Tibial nerve (tissue), 4 donors: ENCODE results near the gene PTPRG. TPM values are rescaled to one million over a fixed set of nuclear protein-coding genes. Genes with fewer than 3 reads are reported as not detected.

Source experiments
- DNase-seq, 2 donors: peaks; one replicate each; pipeline ENCODE4 v3.0.0-alpha.2; 2019; ENCODE audit warnings: low spot score in 2 of 2
- H3K27ac ChIP-seq, 4 donors: fragments of 200-600 bp; sonication (generic) in 3 of 4; one replicate each; pipeline ENCODE4 v1.5.1; 2017 to 2019; ENCODE audit warnings: mild to moderate bottlenecking in 1 of 4
- H3K27me3 ChIP-seq, 2 donors: fragments of 200-600 bp; sonication (generic) in 1 of 2; one replicate each; pipeline versions ENCODE4 v1.5.1 to v1.6.0; 2017 to 2019
- H3K36me3 ChIP-seq, 3 donors: fragments of 200-600 bp; sonication (generic); one replicate each; pipeline ENCODE4 v1.5.1; 2018 to 2019
- H3K4me1 ChIP-seq, 4 donors: fragments of 200-600 bp; sonication (generic) in 3 of 4; one replicate each; pipeline ENCODE4 v1.5.1; 2017 to 2019
- H3K4me3 ChIP-seq, 4 donors: fragments of 200-600 bp; sonication (generic) in 3 of 4; one replicate each; pipeline ENCODE4 v1.5.1; 2017 to 2019; ENCODE audit warnings: mild to moderate bottlenecking in 1 of 4, moderate library complexity in 1 of 4
- H3K9me3 ChIP-seq, 4 donors: fragments of 200-600 bp; sonication (generic) in 3 of 4; one replicate each; pipeline ENCODE4 v1.5.1; 2017 to 2019
- EP300 ChIP-seq, 2 donors: sonication (generic); formaldehyde crosslinking; IDR thresholded peaks; one replicate each; pipeline ENCODE4 v1.6.1; 2017; ENCODE audit warnings: antibody characterized with exemption in 2 of 2, mild to moderate bottlenecking in 1 of 2
- POLR2A ChIP-seq, 2 donors: fragments of 450-650 bp; IDR thresholded peaks; one replicate each; pipeline ENCODE4 v1.6.1; 2017; ENCODE audit warnings: antibody characterized with exemption in 2 of 2, mild to moderate bottlenecking in 2 of 2, moderate library complexity in 2 of 2
- WGBS, 2 donors: methylation state at CpG; one replicate each; pipeline ENCODE4 v1.1.5; 2018; 5-methylcytosine and 5-hydroxymethylcytosine counted together
- total RNA-seq, 4 donors: library from RNA; depleted of rRNA; stranded (reverse); fragments of >200 nt; gene quantifications; one replicate each; pipeline ENCODE4 v1.1.0, GENCODE V29; 2016
- TF ChIP-seq, protein P1 (sequence below), 5 experiments: fragments of 200-600 bp in 3 of 5; fragments of 450-650 bp in 2 of 5; sonication (generic) in 3 of 5; IDR thresholded peaks; one replicate each; pipeline ENCODE4 v1.5.1; 2016 to 2019; ENCODE audit warnings: antibody characterized with exemption in 5 of 5, mild to moderate bottlenecking in 3 of 5, moderate library complexity in 2 of 5

PTPRG gene
- total RNA-seq, 4 donors from 2014 or later = 112 to 174 (median 121) TPM

DNA sequence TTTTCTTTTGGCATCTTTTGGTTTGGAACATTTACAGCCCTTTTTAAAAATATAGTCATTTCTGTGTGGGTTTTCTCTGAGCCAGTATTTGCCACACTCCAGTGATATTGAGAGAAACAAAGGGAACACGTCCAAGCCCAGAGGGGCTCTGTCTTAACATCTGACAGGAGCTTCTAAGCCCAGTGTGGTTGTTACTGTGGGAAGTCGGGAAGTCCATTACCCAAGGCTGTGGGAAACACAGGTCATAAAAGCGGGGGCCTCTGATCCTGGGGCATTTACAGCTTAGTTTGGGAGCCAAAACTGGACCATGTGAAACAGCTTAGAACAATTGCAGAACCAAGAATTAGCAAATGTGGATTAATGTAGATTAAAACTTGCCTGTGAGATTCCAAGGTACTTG is 123.0 kb downstream of the PTPRG start:
- Histone ChIP-seq H3K36me3 (no peaks in the 10 kb centered on the region), H3K4me1 (peaks cover 0 to 21% (median 2%) of the 10 kb centered on the region in 4 donors), H3K27me3 (no peaks in the 10 kb centered on the region), H3K9me3 (no peaks in the 10 kb centered on the region), H3K4me3 (no peak overlapping the region), H3K27ac (peak overlapping the region in 2 of 4 donors; percentile 64 to 76)
- DNase-seq = peak in 1 of 2 donors; percentile 52
- peak in 1 of 2 donors; percentile 60 for TF ChIP-seq EP300 (IDR thresholded peaks at IDR 0.05)
- TF ChIP-seq, protein P1, sequence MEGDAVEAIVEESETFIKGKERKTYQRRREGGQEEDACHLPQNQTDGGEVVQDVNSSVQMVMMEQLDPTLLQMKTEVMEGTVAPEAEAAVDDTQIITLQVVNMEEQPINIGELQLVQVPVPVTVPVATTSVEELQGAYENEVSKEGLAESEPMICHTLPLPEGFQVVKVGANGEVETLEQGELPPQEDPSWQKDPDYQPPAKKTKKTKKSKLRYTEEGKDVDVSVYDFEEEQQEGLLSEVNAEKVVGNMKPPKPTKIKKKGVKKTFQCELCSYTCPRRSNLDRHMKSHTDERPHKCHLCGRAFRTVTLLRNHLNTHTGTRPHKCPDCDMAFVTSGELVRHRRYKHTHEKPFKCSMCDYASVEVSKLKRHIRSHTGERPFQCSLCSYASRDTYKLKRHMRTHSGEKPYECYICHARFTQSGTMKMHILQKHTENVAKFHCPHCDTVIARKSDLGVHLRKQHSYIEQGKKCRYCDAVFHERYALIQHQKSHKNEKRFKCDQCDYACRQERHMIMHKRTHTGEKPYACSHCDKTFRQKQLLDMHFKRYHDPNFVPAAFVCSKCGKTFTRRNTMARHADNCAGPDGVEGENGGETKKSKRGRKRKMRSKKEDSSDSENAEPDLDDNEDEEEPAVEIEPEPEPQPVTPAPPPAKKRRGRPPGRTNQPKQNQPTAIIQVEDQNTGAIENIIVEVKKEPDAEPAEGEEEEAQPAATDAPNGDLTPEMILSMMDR (IDR thresholded peaks at IDR 0.05) = no peak
- 54 to 67% methylated on average over 3 of the region's 3 CpGs for WGBS, 2 donors

DNA sequence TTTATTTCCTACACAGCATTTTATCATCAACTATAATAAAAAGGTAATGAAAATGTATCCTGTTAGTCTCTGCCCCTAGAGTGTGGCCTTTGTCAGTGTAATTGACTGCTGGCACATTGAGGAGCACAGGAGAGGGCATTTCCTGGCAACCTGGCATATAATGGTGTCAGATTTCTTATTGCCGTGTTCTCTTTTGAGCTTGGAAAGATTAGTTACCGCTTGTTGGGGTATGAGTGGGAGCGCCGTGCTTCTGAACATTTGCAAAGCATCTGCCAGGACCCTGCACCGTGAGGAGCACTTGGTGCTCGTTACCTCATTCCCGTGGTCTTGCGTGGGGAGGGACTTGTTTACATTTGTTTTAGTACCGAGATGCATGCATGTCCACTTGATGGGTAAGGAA is 124.4 kb downstream of the PTPRG start:
- Histone ChIP-seq H3K27ac (no peak overlapping the region), H3K4me3 (no peak overlapping the region), H3K9me3 (no peaks in the 10 kb centered on the region), H3K4me1 (peaks cover 0 to 21% (median 2%) of the 10 kb centered on the region in 4 donors), H3K27me3 (no peaks in the 10 kb centered on the region), H3K36me3 (no peaks in the 10 kb centered on the region)
- no peak for DNase-seq
- no peak for TF ChIP-seq EP300 (IDR thresholded peaks at IDR 0.05)
- TF ChIP-seq, protein P1 (IDR thresholded peaks at IDR 0.05) = no peak
- TF ChIP-seq POLR2A (IDR thresholded peaks at IDR 0.05) = no peak
- WGBS, 2 donors = 69 to 79% methylated on average over 9 of the region's 9 CpGs

DNA sequence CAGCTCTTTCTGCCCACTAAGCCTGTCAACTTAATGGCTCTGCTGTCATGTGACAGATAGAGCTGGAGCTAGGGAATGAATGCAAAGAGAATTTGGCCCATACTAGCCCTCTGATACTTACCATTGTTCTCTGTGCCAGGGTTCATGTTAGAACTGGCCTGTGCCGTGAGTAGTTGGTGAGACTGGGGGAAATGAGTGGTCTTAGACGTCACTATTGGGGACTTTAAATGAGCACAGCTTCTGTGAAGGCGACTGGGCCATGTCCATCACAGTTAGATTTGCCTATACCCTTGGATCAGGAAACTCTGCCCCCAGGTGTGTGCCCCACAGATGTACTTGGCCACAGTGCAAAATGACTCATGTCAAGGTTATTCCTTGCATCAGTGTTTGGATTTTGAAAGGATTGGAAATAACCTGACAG is 124.9 kb downstream of the PTPRG start:
- Histone ChIP-seq H3K4me1 (peaks cover 0 to 19% (median 2%) of the 10 kb centered on the region in 4 donors), H3K4me3 (no peak overlapping the region), H3K27ac (no peak overlapping the region), H3K27me3 (no peaks in the 10 kb centered on the region), H3K9me3 (no peaks in the 10 kb centered on the region), H3K36me3 (no peaks in the 10 kb centered on the region)
- TF ChIP-seq, protein P1 (IDR thresholded peaks at IDR 0.05) = no peak
- TF ChIP-seq EP300 (IDR thresholded peaks at IDR 0.05) = no peak
- no peak for TF ChIP-seq POLR2A (IDR thresholded peaks at IDR 0.05)
- WGBS, 2 donors = 73 to 82% methylated on average over 3 of the region's 3 CpGs
- no peak for DNase-seq

DNA sequence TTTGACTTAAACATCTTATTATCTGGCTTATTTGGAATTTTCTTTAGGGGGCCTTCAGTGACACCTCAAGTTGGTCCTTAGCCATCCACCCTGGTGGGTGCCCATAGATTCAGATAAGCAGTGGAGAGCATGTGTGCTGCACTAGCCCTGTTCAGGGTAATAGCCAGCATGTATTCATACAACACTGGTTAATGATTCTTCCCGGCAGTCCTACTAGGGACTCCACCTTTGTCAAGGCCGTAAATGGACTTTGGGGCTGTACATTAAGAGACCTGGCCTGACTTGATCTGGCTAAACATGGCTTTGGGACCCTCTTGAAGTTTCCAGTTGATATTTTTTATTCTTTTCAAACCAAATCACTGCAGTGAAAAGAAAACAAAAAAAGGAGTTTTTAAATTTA is 125.8 kb downstream of the PTPRG start:
- Histone ChIP-seq H3K9me3 (no peaks in the 10 kb centered on the region), H3K36me3 (no peaks in the 10 kb centered on the region), H3K4me3 (no peak overlapping the region), H3K27ac (no peak overlapping the region), H3K27me3 (no peaks in the 10 kb centered on the region), H3K4me1 (peaks cover 0 to 16% (median 2%) of the 10 kb centered on the region in 4 donors)
- TF ChIP-seq, protein P1 (IDR thresholded peaks at IDR 0.05) = no peak
- 92 to 93% methylated on average over 2 of the region's 2 CpGs for WGBS, 2 donors
- DNase-seq = no peak

DNA sequence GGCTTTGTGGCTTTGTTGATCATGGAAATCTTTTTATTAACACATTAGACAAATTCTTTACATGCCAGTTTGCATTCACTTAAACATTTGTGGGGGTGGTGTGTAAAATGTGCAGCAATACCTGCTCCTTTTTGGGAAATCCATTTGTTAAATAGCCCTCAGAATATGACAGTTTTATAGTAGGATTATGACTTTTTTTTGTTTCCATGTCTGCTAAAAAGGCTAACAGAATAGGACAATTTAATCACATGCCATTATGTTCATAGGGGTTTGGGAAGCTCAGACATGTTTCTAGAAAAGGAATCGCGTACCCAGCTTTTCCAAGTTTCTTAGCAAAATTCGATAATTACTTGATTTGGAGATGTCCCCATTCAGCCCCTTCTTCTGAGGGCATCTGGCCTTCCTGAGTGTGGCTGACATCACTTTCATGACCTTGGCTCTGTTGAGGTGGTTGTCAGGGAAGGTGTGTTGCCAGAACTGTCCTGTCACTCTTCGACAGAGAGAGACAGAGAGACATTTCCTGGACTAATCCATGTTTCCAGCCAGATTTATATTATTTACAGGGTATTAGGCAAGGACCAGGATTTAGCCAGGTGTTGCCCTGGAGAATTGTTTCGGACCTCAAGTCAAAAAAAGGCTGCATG is 126.4 kb downstream of the PTPRG start:
- H3K4me1 ChIP-seq = peaks cover 0 to 16% (median under 1%) of the 10 kb centered on the region in 4 donors
- no peak overlapping the region for H3K27ac ChIP-seq
- WGBS, 2 donors = 76 to 85% methylated on average over 5 of the region's 5 CpGs
- no peaks in the 10 kb centered on the region for H3K9me3 ChIP-seq
- no peak for TF ChIP-seq EP300 (IDR thresholded peaks at IDR 0.05)
- H3K27me3 ChIP-seq = no peaks in the 10 kb centered on the region
- H3K36me3 ChIP-seq = no peaks in the 10 kb centered on the region
- no peak for DNase-seq
- no peak overlapping the region for H3K4me3 ChIP-seq
